Stimulated activated CD4-positive, alpha-beta T cell treated with anti-CD3 and anti-CD28 coated beads, Interleukin-1b, Interleukin-23, amount 100 ng/mL, for 1 hour (primary cell): ENCODE results near the gene ALDH1A1.

Experiments used
- DNase-seq, 2 donors: peaks; one replicate each; pipeline ENCODE4 v3.0.0-alpha.2; 2020; ENCODE audit warnings: low read depth in 2 of 2

Gene ALDH1A1

GRCh38 chr9:72979405-72980100 lies 26.7 kb upstream of the ALDH1A1 start:
- DNase-seq, result no peak

DNA sequence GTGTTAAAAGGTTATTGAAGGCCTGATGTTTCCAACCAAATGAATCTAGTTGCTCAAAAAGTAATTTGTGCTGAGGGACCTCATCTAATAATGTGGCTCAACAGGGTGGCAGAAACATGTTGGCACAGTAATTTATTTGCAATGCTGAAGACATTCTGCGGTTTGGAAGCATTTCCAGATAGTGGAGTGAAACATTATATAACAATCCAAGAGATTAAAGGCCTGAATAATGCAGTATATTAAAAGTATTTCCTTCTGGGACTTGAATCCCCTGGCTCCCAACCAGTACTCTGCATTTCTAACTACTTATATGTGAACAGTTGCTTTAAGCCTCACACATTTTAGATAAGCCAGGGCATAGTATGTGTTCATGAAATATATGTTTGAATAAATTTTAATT lies 25.9 kb upstream of the ALDH1A1 start:
- DNase-seq, result no peak

DNA sequence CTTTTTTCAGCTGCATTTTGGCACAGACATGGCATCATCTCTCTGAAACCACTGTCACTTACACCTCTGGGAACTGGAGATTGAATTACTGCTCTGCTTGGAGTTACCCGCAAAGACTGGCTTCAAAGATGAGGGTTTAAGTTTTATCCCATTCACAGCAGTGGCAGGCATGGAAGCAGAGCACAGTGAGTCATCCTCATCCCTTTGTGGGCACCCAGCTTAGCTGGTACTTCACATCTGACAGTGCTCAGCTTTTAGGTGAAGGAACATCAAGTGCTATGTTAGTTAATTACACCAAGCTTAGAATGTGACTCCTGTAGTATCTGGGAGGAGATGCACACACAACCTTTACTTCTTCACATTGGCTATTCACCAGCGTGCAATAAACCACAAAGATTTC lies 24.8 kb upstream of the ALDH1A1 start:
- no peak for DNase-seq

- no peak for DNase-seq
These were observed 21.6 kb upstream of the ALDH1A1 start for GRCh38 chr9:72974501-72974900.

DNA sequence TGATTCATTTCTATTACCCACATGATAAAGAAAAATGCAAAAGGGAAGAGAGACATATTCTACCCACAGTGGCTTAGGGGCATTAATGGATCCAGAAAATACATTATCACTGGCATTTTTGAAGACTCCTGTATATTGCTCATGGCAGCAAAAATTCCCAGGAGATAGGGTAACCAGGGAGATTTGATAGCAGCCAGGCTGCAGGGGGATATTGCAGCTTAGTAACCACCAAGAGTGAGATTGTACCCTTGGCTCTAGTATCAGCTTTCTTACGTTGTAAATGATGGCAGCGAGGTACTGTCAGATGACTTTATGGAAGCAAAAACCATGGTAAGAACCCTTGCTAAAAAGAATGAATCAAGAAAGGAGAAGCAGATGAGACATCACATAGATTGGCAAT lies 19.8 kb upstream of the ALDH1A1 start:
- no peak for DNase-seq

GRCh38 chr9:72971411-72971810 lies 18.6 kb upstream of the ALDH1A1 start:
- no peak for DNase-seq

DNA sequence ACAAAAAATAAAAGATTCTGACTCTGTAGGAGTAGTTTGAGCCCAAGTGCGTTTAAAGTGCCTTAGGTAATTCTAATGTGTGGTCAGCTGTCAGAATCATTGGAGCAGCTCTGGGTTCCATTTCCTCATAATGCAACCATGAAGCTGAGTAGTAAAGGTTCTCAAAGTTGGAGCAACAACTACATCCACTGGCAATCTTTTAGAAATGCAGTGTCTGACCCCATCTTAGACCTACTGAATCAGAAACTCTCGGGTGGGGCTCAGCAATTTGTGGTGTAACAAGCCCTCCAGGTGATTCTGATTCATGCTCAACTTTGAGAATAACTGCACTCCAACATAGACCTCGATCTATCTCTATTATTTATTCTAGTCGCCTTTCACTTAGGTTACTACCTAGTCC lies 7.6 kb upstream of the ALDH1A1 start:
- DNase-seq, result no peak

DNA sequence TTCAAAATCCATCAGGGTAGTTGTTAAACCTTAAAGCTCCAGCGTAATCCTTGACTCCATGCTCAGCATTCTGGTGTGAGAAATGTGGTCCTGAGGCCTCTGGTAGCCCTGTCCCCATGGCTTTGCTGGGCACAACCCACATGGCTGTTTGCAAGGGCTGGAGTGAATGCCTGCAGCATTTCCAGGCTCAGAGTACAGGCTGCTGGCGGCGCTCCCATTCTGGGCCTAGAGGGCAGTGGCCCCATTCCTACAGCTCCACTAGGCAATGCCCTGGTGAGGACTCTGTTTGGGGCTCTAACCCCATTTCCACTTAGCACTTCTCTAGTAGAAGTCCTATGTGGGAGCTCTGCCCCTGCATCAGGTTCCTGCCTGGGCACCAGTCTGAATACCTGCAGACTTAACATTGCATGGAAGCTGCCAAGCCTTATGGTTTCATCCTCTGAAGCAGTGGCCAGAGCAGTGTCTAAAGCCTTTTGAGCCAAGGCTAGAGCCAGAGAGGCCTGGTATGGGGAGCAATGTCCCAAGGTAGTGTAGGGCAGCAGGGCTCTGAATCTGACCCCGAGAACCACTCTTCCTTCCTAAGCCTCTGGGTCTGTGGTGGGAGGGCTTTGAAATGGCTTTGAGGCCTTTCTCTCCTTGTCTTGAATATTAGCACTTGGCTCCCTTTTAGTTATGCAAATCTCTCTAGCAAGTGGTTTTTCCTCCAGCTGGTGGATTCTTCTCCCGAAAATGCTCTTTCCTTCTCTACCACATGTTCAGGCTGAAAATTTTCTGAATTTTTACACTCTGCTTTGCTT lies 5.8 kb upstream of the ALDH1A1 start:
- no peak for DNase-seq

- no peak for DNase-seq
These were observed 2.7 kb upstream of the ALDH1A1 start for GRCh38 chr9:72955571-72955970.

DNA sequence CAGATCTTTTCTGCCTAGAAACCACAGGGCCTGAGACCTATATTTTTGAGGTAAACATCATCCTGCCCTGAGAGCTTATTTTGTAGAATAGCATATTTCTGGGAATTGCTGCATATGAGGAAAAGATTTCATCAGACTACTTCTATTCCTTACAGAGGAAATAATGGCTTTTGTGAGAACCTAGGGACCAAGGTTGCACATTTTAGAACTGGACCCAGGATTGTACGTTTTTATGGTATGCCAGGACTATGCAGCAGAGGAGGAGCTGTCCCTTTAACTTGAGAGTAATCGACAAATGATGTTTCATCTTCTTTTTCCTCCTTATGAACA lies 2.2 kb upstream of the ALDH1A1 start:
- DNase-seq, result no peak

DNA sequence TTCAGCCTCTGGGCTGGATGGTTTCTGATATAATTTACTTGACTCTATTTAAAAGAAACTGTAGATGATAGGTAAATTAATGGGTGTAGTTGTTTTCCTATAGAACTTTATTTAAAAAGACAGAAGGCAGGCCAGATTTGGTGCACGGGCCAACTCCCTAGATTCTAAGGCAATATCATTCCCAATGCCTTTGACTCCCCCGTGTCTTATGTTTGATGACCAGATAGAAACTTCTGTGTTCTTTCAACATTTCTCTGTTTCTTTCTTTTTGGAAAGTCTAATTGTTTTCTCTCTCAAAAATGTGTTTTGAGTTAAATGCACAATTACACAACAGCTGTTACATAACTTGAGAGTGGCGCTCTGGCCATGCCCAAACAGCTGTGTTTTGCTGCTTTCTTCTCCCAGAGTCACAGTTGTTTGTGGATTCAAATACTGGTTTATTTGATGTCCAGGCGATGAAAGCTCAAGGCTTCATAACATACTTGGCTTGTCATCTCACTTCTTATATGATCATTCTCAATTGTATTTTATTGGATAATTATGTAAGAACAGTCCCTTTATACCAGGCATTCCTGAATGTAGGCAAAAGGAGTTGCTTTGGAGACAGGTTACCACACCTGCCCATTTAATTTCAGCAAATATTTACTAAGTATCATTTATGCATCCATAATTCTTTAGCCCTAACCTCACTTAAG lies 1.7 kb upstream of the ALDH1A1 start:
- DNase-seq, result no peak

GRCh38 chr9:72952381-72952690 lies 517 bp downstream of the ALDH1A1 start:
- DNase-seq, result no peak

DNA sequence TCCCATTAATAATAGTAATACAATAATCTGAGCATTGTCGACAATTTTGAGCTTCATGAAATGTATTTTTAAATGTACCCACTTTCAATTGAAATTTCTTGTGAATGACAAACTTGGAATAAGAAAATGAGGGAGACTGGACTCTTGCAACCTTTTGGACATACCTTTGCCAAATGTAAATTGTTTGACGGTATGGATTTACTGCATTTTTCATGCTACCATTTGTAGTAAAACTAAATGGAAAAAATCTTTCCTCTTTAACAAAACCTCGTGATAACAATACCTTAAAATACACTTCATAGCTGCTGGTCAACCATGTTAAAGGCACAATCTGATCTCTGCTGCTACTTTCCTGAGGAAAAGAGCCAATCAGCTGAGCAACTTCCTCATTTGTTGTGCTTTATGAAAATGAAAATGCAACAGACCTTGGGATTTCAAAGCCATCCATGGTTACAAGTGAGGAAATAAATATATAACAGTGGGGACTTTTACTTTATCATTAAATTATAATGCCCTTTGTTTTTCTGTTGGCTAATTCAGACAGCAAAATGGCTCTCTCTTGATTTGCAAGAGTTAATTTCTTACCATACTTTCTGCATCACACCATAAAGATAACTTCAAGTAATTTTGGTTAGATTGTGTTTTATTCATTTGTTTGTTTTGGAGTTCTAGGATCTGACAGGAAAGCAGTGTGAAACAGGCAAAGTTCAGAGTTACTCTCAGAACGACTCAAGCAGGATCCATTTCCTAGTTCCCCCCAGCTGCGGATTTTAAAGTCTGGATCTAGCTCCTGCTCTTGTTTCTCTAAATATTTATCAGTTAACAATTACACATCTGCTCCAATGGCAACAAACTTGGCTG lies 1.1 kb downstream of the ALDH1A1 start:
- DNase-seq, result no peak

GRCh38 chr9:72950875-72951442 lies 1.9 kb downstream of the ALDH1A1 start:
- no peak for DNase-seq

GRCh38 chr9:72949918-72950325 lies 2.9 kb downstream of the ALDH1A1 start:
- DNase-seq, result no peak

- DNase-seq, result no peak
These were observed 3.6 kb downstream of the ALDH1A1 start for GRCh38 chr9:72949244-72949582.

DNA sequence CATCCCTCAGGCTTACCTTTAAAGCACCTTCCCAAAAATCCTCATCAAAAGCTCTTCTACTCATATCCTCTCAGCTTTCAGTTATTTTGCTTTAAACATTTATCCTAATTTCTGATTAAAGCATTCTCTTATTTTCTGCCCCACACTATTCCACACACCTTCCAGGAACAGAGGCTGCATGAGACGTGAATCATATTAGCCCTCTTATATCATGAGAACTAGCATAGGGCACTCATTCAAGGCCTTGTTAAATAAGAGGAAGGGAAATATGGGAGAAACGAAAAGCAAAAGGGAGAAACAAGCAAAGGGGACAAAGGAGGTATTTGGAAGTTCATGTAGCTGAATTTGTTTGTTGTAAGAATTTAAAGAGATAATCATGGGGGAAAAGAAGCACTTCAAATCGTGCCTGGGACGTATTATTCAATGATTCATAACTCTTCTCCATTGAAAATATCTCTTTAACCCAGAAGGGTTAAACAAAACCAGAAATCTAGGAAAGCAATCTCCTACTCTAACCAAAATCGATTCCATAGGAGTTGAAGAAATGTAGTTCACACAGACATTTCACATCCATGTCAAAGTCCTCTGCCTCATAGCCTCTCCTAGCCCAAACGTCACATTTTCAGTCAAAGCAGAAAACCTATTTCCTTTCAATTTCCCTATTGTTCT lies 4.1 kb downstream of the ALDH1A1 start:
- DNase-seq, result no peak

DNA sequence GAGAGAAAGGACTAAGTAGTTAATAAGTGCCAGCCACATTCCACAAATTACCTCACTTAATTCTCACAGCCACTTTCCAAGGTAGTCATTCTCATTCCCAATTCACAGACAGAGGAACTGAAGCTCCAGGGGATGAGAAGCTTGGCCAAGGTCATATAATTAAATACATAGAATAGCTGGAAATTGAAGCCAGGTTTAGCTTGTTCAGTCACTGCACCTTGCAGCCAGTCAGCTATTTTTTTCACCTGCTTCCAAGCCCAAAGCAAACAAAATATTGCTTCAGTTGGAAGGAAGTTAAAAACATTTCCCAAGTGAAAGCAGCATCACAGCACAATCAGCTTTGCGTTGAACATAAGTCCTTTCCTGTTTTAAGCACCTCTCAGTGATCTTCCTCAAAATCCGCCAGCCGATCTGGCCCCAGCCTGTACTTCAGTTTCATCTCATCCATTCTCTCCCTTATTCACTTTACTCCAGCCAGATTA lies 4.8 kb downstream of the ALDH1A1 start:
- DNase-seq, result no peak

DNA sequence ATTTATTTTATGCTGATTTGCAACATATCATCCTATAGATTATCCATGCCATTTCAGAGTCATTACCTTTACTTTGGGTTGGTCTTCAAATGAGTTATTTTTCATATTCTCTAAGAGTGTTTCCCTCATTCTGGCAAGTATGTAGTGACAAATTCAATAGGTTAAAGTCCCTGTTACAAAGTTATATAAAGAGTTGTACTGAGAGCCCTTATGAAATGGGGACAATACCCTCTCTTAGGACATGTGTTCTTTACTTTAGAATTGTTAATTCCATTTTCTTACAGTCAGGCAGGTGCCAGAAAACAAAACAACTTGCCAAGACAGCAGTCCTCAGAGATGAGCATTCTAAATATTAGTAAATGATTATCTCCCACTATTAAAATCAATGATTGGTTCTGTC lies 6.0 kb downstream of the ALDH1A1 start:
- DNase-seq, result no peak

GRCh38 chr9:72946318-72946717 lies 6.5 kb downstream of the ALDH1A1 start:
- no peak for DNase-seq

GRCh38 chr9:72945391-72945790 lies 7.5 kb downstream of the ALDH1A1 start:
- DNase-seq, result no peak
